K562 (cell line): Measurements from ENCODE around the gene PLEKHN1.

Experiments
- ELF4 ChIP-seq: fragments of 450-650 bp; formaldehyde crosslinking; IDR thresholded peaks from 2 replicates; pipeline ENCODE4 v1.4.0; 2022; ENCODE audit warnings: missing genetic modification characterization
- IRF2 ChIP-seq: sonication (generic); formaldehyde crosslinking; IDR thresholded peaks from 2 replicates; pipeline ENCODE4 v1.8.1; 2022; ENCODE audit warnings: mild to moderate bottlenecking, missing genetic modification reagents
- KAT7 ChIP-seq: sonication (generic); formaldehyde crosslinking; IDR thresholded peaks from 2 replicates; pipeline ENCODE4 v1.8.0; 2022; ENCODE audit warnings: missing genetic modification reagents, mild to moderate bottlenecking, borderline replicate concordance
- SAP30 ChIP-seq: fragments of 200-600 bp; sonication (generic); IDR thresholded peaks from 2 replicates; pipeline ENCODE4 v1.6.1; 2012; ENCODE audit warnings: borderline replicate concordance, low read depth, mild to moderate bottlenecking, moderate library complexity, low read length, control low read depth, inconsistent platforms; ENCODE audit not compliant: insufficient read depth, poor library complexity, severe bottlenecking
- TF ChIP-seq, protein P1 (sequence below), 3 experiments: IDR thresholded peaks in 2 of 3; conservative IDR thresholded peaks in 1 of 3; 2 replicates each; pipeline ENCODE4 v1.5.1; 2011 to 2012; ENCODE audit warnings: low read length in 3 of 3, mild to moderate bottlenecking in 3 of 3, control low read depth in 2 of 3, improper control_type of control experiment in 1 of 3, inconsistent platforms in 1 of 3, low read depth in 1 of 3, mixed read lengths in 1 of 3, moderate library complexity in 1 of 3; ENCODE audit not compliant: insufficient read depth in 2 of 3

- TF ChIP-seq IRF2 (CRISPR knock-in tag): no peak
- TF ChIP-seq KAT7 (CRISPR knock-in tag): no peak
- no peak for TF ChIP-seq SAP30
- TF ChIP-seq, protein P1, sequence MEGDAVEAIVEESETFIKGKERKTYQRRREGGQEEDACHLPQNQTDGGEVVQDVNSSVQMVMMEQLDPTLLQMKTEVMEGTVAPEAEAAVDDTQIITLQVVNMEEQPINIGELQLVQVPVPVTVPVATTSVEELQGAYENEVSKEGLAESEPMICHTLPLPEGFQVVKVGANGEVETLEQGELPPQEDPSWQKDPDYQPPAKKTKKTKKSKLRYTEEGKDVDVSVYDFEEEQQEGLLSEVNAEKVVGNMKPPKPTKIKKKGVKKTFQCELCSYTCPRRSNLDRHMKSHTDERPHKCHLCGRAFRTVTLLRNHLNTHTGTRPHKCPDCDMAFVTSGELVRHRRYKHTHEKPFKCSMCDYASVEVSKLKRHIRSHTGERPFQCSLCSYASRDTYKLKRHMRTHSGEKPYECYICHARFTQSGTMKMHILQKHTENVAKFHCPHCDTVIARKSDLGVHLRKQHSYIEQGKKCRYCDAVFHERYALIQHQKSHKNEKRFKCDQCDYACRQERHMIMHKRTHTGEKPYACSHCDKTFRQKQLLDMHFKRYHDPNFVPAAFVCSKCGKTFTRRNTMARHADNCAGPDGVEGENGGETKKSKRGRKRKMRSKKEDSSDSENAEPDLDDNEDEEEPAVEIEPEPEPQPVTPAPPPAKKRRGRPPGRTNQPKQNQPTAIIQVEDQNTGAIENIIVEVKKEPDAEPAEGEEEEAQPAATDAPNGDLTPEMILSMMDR (IDR thresholded peaks at IDR 0.05 in 2 of 3, conservative IDR thresholded peaks at IDR 0.05 in 1 of 3; ENCODE audit: insufficient read depth in 2 of 3, low read depth in 1 of 3, low read length in 3 of 3): 0 out of 6 replicates have a peak, but pooled peaks of 1 of the 3 experiments have one; percentile 1
- no peak for TF ChIP-seq ELF4
Measured at GRCh38 chr1:925561-926421, 40.5 kb upstream of the PLEKHN1 start.
